Fibroblast of skin of scalp (primary cell): ENCODE data around the gene BTN3A1.
"Not testable (repeated sequence)": the region's sequence is repeated elsewhere in the genome, so short reads cannot be mapped to it uniquely, and the experiment has no call there.

Experiments used
- DNase-seq: peaks from one replicate; pipeline ENCODE4 v3.0.0-alpha.2; 2013

BTN3A1 gene

GRCh38 chr6:26415036-26415614, 13.1 kb downstream of the BTN3A1 start:
- DNase-seq, result no peak

- no peak for DNase-seq
Measured at GRCh38 chr6:26415791-26416190, 13.7 kb downstream of the BTN3A1 start.

- no peak for DNase-seq
Measured at GRCh38 chr6:26416288-26416687, 14.2 kb downstream of the BTN3A1 start.

GRCh38 chr6:26418077-26418476, 16.0 kb downstream of the BTN3A1 start:
- not testable (repeated sequence) for DNase-seq

GRCh38 chr6:26418795-26419194, 16.7 kb downstream of the BTN3A1 start:
- DNase-seq, result not testable (repeated sequence)

GRCh38 chr6:26420688-26421171, 18.7 kb downstream of the BTN3A1 start:
- DNase-seq, result peak; percentile 62

- DNase-seq, result peak; percentile 93
Measured at GRCh38 chr6:26421259-26422144, 19.4 kb downstream of the BTN3A1 start.

- no peak for DNase-seq
Measured at GRCh38 chr6:26422329-26422728, 20.3 kb downstream of the BTN3A1 start.

GRCh38 chr6:26426691-26427450, 24.8 kb downstream of the BTN3A1 start:
- no peak for DNase-seq

- DNase-seq, result no peak
Measured at GRCh38 chr6:26427451-26427809, 25.4 kb downstream of the BTN3A1 start.

- no peak for DNase-seq
Measured at GRCh38 chr6:26428206-26428605, 26.1 kb downstream of the BTN3A1 start.

- DNase-seq, result no peak
Measured at GRCh38 chr6:26430787-26431186, 28.7 kb downstream of the BTN3A1 start.

GRCh38 chr6:26431258-26432172, 29.4 kb downstream of the BTN3A1 start:
- no peak for DNase-seq

- peak; percentile 88 for DNase-seq
Measured at GRCh38 chr6:26432627-26433201, 30.6 kb downstream of the BTN3A1 start.

- DNase-seq, result not testable (repeated sequence)
Measured at GRCh38 chr6:26433680-26434079, 31.6 kb downstream of the BTN3A1 start.

GRCh38 chr6:26436018-26436417, 33.9 kb downstream of the BTN3A1 start:
- DNase-seq, result no peak

GRCh38 chr6:26437550-26437949, 35.5 kb downstream of the BTN3A1 start:
- no peak for DNase-seq

- no peak for DNase-seq
Measured at GRCh38 chr6:26438000-26438399, 35.9 kb downstream of the BTN3A1 start.

- DNase-seq, result no peak
Measured at GRCh38 chr6:26439151-26440125, 37.4 kb downstream of the BTN3A1 start.

GRCh38 chr6:26440977-26441358, 38.9 kb downstream of the BTN3A1 start:
- no peak for DNase-seq

- no peak for DNase-seq
Measured at GRCh38 chr6:26441977-26442376, 39.9 kb downstream of the BTN3A1 start.
